LoVo (cell line): Measurements from ENCODE around the gene ANXA2.
A peak's percentile ranks its signal among the peaks of the same experiment; 100 is the strongest.
"Not testable (repeated sequence)": the region's sequence is repeated elsewhere in the genome, so short reads cannot be mapped to it uniquely, and the experiment has no call there.

Experiments
- DNase-seq: peaks from one replicate; pipeline ENCODE4 v3.0.0-alpha.2; 2016; ENCODE audit warnings: low spot score

ANXA2 gene

DNA sequence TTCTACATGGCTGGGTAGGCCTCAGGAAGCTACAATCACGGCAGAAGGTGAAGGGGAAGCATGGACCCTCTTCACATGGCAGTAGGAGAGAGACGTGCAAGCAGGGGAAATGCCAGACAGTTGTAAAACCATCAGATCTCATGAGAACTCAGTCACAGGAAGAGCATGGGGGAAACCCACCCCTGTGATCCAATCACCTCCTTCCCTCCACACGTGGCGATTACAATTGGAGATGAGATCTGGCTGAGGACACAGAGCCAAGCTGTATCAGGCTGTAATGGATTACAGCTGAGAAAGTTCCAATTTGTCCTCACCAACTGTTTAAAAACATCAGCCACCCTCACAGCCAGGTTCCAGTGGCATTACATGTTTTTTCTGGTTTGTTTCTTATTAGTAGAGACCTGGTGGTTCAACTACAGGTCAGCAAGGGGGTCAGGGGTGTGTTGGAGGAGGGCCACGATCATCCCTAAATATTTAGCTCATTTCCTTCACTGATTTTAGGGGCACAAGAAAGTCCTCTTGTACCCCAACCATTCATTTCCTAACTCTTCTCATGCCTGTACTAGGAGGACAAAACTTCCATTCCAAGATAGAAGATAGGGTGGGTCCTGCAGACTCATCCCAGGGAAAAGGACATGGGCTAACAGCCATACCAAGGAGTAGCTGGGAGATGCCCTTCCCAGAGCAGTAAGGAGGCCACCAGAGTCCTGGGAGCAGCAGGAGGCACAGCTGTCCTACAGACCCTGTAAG is 54.4 kb downstream of the ANXA2 start:
- DNase-seq: no peak

DNA sequence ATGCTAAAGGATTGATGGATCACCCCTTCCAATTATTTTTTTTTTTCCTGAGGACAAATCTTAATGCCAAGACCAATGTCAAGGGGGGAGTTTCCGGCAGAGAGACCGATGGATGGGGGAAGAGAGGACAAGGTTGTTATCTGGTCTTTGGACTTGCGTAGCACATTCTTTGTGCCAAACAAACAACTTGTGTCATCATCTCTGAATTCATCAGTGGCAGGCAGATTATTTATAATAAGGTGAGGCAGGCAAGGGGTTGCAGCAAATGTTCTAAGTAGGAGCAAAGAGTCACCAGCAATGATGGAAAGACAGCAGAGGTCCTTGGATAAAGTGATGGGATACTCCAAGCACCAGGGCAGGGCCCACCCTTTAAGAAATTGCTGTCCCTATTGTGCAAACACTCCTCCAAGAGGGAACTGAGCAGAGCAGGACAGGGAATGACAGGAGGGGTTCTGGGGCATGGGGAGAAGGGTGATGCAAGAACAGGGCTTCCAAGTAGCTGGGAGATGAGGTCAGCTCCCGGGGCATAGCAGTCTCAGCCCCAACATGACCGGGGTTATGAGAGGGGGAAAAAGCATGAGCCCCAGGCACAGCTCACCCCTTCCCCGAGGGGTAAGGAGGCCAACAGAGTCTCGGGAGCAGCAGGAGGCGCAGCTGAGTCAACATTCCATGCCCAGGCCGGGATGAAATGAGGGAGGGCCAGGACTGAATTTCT is 57.4 kb downstream of the ANXA2 start:
- DNase-seq: no peak

DNA sequence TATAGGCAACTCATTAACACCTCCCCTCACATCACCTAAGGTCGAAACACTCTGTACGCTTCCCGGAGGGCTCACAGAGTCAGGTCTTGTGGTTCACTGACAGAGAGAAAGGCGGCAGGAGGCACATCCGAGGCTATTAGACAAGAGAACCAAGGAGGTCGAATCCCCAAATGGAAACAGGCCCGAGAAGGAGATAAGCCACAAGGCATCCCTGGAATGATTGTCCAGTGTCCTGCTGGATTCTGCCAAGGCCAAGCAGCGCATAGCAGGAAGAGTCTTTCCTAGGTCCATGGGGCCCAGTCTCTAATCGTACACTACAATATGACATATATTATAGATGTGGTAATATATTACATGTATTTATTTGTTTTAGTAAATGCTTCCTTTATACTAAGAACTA is 58.5 kb downstream of the ANXA2 start:
- DNase-seq: no peak

DNA sequence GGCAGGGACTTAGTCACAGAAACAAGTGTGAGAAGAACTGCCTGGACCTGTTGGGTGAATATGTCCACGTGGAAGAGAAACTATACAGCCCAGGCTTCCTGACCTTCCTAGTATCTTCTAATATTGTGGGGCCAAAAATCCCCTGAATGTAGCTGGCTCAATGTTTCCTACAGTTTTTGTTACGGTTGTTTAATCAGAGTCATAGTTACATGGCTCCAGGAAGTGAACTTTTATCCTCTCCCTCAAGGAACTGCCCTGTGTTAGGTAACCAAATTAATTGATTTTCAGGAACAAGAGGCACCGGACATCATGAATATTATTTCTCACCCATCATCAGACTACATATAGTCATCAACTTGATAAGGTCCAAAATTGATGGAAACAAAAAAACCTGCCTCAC is 59.0 kb downstream of the ANXA2 start:
- DNase-seq: no peak

DNA sequence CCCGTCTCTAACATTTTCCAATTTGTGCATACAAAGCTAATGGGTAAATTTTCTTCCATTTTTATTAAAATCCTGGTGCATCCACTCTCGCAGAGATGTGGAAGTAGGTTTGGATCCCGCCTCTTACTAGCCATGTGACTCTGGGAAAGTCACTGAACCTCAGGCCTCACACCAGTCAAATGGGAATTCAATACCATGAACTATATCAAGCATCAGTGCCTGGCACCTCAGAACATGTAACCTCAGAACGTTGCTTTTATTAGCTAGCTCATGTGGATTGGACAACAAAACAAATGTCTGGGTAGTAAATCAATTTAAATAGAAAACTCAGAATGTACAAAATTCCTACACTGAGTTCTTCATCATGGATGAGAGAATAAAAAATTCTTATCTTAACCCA is 60.7 kb downstream of the ANXA2 start:
- DNase-seq: no peak

DNA sequence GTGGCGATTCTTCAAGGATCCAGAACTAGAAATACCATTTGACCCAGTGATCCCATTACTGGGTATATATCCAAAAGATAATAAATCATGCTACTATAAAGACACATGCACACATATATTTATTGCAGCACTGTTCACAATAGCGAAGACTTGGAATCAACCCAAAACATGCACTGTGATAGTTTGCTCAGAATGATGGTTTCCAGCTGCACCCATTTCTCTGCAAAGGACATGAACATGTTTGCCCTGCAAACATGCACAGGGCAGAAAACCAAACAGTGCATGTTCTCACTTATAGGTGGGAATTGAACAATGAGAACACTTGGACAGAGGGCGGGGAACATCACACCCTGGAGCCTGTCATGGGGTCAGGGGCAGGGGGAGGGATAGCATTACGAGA is 62.5 kb downstream of the ANXA2 start:
- DNase-seq: not testable (repeated sequence)

DNA sequence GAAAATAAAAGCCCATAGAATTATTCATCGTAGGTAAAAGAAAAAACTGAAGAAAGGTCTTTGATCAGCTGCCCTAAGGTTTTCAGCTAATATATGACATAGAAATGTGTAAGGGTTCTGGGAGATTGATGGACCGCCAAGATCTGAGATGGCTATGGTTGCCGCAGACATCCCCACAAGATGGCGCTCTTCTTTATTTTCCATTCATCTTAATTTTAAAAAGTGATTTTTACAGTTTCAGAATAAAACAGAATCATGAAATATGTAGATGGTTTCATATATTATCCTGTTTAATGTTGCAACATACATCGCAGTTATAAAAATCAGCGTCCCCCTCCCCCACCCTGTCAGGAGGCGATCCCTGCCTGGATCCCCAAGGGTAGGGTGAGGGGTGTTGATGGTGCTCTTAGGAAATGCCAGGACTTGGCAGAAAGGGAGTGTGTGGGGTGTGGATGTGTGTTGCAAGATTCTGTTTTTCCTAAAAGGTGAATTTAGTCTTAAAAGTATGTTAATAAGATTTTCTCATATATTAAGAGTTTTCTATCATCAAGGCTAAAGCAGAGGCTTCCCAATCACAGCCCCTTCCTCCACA is 68.8 kb downstream of the ANXA2 start:
- DNase-seq: peak; percentile 49

DNA sequence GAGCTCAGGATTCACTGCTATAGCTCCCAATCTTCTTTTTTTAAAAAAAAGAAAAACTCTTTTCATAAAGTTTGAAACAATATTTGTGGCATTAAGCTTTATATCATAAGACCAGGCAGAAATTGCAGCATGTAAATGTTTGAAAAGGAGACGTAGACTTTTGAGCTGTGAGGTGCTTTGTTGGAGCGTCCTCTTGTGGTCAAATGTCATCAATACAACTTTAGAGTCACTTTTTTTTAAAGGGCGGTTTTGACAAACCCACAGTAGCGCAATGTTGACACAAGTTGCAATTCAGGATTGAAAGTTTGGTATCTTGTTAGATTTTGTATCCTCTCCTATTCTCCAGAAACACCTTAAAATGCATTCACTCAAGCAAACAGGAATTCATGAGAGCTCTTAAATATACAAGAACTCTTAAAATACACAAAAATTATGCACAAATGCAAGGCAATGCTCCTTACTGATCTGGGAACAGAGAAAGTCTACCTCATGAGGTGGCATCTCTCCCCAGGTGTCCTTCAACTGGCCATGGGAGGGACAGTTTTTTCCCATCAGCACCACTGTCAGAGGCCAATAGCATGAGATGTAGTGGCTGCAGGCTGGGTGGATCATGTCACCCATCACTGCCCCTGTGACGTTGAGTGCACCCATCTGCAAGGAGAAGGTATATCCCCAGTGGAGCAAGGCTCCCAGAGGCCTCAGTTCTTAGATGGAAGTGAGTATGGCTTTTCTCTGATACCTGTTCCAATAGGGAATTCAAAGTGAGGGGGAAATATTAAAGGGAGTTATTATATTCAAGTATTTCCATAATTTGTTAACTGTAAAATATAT is 70.7 kb downstream of the ANXA2 start:
- DNase-seq: peak; percentile 68

DNA sequence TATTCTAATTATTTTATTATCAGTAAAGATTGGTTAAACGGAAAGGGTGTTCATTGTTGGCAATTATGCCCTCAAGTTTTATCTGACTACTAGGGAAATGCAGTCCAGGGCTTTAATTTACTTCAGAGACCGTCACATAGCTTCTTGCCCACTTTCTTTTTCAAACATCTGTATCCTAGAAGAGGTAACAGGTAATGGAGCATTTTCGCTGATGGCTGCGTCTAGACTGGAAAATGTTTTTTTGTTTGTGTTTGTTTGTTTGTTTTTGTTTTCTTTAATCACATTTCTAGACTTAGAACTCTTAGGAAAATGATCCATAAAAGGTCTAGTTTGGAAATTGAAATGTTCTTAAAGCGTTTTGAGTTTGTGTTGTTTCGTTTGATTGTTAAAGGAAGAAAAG is 71.4 kb downstream of the ANXA2 start:
- no peak for DNase-seq

DNA sequence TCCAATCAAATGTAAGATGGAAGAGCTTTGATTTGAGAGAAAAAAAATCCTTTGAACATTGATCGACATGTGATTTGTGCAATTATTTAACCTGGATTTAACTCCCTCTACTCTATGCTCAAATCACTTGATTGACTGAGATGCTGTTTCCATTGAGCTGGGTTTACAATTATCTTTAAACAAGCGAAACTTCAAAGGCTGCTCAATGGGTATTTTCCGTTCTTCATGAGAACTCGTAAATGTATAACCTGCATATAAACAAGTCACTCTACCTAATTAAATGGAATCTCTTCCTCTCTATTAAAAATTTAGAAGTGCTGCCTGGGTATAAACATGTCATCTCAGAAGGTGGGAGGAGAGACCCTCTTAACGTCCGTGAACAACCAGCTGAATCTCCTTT is 71.9 kb downstream of the ANXA2 start:
- no peak for DNase-seq

DNA sequence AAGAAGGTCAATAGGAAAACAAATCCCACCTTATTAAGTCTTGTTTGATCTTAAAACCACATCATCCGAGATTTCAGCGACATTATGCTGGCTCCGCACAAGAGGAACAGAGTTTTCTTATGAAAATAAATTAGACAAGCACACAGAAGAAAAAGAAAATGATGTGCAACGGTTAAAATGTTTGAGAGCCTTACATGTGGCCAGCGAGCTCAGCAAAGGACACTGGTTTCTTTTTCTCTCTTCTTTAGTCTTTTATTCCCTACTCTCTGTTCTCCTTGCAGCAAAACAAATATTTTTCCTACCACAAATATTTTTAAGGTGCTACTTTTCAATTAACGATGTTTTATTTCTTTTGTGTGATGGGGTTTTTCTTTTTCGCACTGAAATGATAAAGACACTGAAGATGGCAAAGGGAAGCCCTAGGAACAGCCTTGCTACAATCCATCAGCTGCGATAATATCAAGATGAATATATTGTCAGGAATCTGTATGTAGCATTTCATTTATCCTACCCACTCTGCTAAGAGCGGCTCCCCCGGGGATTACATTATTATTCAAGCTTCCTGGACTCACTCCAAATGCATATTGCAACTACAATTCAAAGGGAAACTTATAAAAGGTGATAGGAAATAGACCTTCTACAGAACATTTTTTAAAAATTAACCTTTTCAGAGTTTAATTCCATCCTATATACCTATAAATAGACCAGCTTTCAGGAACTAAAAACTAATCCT is 72.9 kb downstream of the ANXA2 start:
- no peak for DNase-seq

DNA sequence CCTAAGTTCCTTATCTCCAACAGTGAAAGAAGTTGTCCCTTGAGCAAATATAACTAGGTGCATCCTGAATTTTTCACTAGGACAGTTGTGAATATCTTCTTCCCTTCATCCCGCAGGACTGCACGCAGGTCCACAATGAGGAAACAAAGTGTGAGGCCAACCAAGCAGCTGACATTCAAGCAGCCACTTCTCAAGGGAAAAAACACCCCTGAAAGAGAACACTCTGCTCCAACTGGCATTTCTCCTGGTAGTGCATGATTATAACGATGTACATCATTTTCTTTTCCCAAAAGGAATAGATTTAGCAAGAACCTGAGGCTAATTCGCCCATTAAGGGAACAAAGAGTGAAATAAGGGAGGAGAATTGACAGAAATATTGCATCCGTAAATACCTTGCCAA is 74.5 kb downstream of the ANXA2 start:
- no peak for DNase-seq

DNA sequence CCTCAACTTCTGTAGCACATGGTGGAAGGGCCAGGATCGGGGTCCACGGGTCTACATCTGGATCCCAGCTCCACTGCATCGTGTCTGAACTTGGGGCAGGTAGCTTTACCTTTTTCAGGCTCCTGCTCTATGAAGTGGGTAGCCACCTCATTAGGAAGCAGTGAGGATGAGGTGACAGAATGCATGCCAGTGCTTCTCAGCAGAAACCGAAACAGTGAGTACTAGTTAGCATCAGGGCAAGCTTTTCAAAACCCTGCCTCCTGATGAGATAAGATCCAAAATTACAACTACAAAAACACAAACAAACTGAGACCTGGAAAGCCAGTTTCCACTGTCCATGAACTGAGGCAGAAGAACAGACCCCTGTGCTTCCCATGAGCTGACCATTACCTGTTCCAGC is 77.4 kb downstream of the ANXA2 start:
- no peak for DNase-seq

DNA sequence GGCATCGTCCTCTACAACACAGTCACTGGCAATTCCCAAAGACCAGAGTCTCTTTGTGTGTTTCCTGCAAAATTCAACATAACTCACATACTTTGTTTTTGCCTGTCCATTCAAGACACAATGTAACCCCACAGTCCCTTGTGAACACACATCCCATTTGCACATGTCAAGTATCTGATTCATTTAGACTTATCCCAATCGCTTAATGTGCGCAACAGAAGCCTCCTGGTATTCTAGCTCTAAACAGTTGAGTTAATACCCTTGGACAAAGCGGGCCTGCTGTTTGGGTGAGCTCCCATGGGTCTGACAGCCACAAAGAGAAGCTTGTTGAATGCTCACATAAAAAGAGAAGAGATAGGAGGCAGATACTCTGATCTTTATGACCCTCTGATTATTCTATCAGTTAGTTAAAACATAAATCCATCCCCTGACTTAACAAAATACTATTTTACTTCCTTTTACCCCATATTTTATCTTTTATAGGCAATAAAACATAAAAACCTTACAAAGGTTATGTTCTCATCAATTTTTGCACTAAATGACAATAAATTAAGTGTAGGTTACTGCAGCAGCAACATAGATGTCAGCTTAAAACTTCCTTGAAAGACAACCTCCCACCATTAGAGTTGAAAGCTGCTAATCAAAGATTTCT is 79.4 kb downstream of the ANXA2 start:
- no peak for DNase-seq

DNA sequence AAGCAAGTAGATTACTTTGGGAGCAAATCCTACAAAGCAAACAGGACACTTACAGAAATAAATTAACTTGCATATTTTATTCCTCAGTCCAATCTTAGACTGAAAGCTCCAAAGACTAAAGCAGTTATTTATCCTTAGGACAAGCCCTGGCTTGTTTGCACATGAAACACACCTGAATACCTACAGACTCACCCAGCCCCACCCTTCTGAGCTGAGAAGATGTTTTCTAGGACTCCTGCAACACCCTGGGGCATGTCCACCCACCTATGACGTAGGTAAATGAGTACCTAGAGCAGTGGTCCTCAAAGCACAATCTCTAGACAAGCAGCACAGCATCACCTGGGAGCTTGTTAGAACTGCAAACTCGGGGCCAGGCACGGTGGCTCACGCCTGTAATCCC is 80.8 kb downstream of the ANXA2 start:
- peak; percentile 78 for DNase-seq

DNA sequence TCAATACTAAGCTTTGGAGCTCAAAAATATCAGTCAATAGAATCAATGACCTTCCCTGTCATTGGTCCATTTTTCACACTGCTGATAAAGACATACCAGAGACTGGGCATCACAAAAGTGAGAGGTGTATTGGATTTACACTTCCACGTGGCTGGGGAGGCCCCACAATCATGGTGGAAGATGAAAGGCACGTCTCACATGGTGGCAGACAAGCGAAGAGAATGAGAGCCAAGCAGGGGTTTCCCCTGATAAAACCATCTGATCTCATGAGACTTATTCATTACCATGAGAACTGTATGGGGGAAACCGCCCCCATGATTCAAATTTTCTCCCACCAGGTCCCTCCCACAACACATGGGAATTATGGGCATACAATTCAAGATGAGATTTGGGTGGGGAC is 81.9 kb downstream of the ANXA2 start:
- no peak for DNase-seq

DNA sequence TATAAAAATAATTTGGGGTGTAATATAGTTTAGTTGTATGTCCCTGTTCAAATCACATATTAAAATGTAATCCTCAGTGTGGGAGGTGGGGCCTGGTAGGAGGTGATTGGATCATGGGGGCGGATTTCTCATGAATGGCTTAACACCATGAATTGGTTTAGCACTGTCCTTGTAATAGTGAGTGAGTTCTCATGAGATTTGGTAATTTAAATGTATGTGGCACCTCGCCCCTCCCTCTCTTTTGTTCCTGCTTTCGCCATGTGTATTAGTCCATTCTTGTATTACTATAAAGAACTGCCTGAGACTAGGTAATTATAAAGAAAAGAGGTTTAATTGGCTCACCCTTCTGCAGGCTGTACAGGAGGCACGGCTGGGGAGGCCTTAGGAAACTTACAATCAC is 83.9 kb downstream of the ANXA2 start:
- no peak for DNase-seq

DNA sequence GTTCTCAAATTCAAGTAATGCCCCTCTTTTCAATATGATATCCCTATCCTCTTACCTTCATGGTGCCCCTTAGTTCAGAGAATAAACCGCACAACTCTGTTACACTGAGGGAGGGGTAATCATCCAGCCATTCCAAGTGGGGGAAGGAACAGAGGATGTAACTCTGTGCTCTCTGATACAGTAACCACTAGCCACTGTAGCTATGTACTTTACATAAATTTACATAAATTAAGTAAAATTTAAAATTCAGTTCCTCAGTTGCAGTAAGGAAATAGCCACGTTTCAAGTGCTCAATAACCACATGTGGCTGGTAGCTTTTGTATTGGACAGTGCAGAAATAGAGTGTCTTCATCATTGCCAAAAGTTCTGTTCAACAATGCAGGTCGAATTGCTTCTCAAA is 90.8 kb downstream of the ANXA2 start:
- DNase-seq: no peak

DNA sequence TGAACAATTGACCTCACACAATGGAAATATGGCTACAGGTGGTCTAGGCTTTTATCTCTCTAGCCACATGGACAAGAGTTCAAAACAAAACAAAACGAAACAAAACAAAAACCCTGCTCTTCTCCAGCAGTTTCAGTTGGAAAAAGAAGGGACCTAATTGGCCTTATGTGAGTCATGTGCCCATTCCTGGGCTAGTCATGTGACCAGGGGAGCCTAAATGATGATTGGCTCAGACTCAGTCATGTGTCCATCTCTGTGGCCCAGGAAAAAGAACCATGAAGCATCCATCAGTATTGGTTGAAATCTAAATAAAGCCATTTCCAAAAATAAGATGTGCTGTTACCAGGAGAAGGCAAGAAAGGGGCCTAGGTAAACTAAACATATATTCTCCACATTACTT is 96.8 kb downstream of the ANXA2 start:
- DNase-seq: no peak

DNA sequence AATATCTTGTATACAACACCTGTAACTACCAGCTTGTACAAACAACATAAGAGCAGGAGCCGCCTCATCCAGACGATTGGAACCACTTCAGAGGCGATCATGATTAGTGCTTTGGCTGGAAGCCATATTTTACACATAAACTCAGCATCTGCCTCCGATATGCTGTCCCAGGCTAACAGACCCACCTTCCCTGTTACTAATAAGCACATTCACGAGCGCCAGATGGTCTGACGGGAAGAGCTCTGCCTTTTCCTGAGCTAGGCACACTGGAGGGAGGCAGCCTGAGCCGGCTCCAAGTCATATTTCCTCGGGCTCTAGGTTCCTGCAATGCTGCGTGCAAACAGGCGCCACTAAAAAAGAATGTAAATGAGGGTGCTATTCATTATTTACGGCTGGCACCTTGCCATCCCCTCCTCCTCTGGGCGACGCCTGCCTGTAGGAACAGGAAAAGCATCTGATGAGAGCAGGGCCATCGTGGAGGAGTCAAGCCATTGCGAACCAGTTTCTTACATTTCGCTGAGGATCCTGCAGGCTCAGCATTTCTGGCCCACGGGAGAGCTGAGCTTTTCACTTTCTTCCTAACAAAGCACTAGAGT is 98.2 kb downstream of the ANXA2 start:
- peak; percentile 77 for DNase-seq
